Left forelimb (tissue), 1 donor: ENCODE results near the gene OR5K2.

Source experiments
- DNase-seq: peaks from one replicate; pipeline ENCODE4 v3.0.0-alpha.2; 2018; ENCODE audit warnings: low spot score

OR5K2 gene

DNA sequence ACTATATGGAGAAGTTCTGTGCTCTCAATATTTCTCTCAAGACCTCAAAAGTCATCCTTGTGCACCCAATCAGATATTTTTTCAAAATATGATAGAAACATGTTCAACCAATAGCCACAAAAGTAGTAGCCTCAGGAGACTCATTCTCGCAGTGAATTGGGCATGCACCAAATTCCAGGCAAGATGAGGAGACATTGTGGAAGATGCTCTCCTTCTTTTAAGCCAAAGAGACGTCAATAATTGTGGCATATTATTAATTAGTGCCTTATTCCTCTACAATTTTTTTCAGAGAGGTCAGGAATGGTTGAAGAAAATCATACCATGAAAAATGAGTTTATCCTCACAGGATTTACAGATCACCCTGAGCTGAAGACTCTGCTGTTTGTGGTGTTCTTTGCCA, at the start of gene OR5K2:
Gene OR5K2 (plus strand): TSS at position 301 of the 400 bp plus-strand sequence. CDS start 0 bp downstream, at position 301.
- DNase-seq, result no peak

- DNase-seq, result no peak
Observed at GRCh38 chr3:98449606-98450193, 47.8 kb upstream of the OR5K2 start.

- DNase-seq, result no peak
Observed at GRCh38 chr3:98450372-98450771, 47.1 kb upstream of the OR5K2 start.

- no peak for DNase-seq
Observed at GRCh38 chr3:98453827-98454226, 43.7 kb upstream of the OR5K2 start.

DNA sequence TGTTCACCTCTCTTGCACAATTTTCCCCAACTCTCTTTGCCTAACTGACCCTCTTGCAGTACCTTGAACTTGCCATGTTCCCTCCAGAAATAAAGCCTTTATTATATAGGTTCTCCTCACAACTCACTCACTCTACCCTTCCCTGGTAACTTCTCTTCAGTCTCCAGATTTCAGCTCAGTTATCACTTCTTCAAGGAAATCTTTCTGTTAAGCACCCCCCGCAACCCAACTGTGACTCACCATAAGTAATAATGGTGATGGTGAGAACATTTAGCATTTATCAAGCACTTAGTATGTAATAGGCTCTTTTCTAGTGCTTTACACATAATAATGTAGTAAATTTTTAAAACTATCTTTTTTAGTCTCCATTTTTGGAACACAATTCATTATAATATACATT, 42.6 kb upstream of the OR5K2 start:
- DNase-seq, result no peak

GRCh38 chr3:98457543-98457942, 39.9 kb upstream of the OR5K2 start:
- DNase-seq, result no peak

DNA sequence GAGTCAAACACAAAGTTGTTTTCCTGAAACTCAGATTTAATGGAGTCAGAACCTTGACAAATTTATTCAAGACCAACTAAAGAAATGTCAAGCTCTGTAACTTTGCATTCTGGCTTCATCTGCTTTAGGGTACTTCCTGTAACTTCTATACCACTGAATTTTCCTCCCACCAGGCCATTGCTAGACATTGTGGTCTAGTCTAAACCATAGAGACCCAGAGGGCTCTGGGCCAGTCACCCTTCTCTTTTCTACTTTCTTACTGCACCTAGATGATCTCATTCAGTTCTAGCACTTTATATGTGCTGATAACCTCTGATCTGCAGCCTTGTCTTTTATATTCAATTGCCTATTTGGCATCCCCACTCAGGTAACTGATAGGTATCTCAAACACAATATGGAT, 37.3 kb upstream of the OR5K2 start:
- no peak for DNase-seq

DNA sequence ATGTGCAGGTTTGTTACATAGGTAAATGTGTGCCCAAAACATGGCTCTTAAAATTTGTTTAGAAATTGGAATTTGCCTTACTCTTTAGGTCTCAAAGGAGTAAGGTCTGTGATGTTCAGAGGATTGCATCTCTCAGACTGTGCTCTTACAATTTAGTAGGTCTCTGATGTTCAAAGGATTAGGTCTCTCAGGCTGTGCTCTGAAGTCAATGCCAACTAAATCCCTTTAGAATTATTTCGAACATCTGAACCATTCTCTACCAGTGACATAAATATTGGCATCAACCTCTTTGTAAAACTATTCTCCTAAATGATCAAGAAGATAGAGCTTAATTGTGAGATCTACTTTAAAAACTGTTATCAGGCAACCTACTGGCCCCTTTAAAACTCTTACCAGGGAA, 34.6 kb upstream of the OR5K2 start, which contains the start of gene OR5K1:
Gene OR5K1 (plus strand): TSS at position 301 of the 400 bp plus-strand sequence. CDS start 6,376 bp downstream, outside the sequence.
- no peak for DNase-seq

DNA sequence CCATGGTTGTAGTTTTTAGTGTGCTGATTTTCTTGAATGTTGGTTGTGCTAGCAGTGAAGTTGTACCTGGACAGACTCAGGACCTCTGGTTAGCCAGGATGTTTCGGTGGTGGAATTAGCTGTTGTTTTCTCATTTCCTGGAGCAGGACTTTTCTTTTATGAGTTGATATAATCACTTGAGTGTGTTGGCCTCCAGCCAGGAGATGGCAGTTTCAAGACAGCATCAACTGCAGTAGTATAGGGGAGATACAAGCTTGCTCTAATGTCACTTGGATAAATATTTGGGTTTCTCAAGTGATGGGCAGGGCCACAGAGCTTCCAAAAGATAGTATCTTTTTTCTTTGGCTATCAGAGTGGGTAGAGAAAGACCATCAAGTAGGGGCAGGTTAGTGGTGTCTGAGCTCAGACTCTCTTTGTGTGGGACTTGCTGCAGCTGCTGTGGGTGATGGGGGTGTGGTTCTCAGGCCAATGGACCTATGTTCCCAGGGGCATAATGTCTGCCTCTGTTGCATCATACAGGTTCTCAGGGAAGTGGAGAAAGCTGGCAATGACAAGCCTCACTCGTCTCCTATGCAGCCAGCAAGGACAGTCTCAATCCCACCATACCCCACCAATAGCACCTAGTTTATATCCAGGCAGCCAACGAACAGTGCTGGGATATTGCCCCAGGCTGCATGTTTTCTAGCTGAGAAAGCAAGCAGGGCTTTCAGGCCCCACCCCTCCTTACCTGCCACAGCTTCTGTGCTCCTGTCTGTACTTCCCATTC, 14.6 kb upstream of the OR5K2 start:
- DNase-seq, result no peak

DNA sequence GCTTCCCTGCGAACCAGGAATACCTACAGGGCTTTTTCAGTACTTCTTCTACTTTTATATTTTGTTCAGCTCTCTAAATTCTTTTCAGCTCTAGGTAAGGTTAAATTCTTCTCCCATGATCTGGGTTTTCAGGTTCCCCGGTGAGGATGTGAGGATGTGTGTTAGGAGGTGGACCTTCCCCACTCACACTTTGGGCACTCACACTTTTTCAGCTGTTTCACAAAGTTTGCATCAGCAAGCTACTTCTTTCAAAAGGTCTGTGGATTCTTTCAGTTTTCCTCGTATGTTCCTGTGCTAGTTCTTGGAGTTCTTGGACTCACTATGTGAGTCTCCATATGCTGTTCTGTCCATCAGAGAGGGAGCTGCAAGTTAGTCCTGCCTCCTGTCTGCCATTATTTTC, 13.9 kb upstream of the OR5K2 start:
- no peak for DNase-seq

- DNase-seq, result no peak
Observed at GRCh38 chr3:98500019-98500418, 2.5 kb downstream of the OR5K2 start.

DNA sequence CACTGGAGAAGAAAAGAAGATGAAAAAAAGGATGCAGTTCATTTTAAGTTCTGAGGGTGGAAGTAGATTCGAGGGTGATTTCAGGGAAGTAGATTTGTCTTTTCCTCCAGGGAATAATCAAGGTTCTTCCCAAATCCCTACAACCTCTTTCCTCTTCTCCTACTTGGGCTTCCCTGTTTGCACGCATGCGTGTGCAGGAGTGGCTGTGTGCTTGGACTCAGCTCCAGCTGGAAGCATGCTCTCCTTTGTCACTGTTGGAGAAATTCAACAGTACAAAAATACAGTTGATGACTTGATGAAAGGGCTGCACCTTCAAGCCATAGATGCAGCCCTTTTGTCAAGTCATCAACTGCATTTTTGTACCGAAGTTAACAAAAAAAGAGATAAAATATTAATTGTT, 3.8 kb downstream of the OR5K2 start:
- DNase-seq, result no peak

DNA sequence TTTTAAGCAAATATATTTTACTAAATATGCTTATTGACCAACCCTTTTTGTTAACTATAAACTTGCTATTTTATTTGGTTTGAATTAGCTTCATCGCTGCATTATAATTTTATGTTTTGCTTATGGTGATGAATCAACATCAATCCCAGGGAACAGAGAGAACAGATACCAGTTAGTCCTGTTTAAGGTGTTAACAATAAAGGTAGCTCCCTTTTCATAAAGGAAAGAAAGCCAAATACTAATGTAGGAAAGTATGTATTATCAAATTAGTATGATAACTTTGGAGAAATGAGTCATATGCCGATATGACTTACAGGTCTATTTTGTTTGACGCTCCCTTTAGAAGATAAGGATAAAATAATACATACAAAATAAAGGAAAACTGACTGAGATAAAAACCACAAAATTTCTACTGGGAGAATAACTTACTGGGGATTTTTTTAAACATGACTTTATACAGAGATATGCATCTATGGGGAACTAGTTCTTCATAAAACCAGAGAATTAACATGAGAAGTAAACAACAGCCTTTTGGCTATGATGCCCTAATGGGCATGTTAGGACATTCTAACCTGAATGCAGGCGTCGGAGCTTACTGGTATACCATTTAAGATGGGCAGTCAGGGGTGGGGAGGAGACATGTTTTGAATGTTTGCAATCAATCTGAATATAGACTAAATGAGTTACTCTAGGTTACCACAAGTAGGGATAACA, 4.5 kb downstream of the OR5K2 start:
- no peak for DNase-seq

- DNase-seq, result no peak
Observed at GRCh38 chr3:98504539-98504938, 7.1 kb downstream of the OR5K2 start.

DNA sequence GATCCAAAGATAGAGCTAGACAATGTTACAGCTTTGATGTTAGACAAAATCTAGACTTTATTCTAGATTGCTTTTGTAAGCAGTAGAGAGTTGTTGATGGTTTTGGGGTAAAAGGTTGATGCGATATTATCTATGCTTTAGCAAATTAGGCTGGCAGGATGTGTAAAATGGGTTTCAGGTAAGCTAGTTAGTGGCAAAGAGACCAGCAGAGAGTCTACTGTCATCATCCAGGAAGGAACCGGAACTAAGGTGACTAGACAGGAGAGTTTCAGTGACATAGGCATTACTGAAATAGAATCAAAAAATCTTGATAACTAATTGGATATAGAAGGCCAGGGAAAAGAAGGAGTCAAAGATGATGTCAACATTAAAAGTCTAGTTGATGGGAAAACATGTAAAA, 11.1 kb downstream of the OR5K2 start:
- DNase-seq, result no peak

DNA sequence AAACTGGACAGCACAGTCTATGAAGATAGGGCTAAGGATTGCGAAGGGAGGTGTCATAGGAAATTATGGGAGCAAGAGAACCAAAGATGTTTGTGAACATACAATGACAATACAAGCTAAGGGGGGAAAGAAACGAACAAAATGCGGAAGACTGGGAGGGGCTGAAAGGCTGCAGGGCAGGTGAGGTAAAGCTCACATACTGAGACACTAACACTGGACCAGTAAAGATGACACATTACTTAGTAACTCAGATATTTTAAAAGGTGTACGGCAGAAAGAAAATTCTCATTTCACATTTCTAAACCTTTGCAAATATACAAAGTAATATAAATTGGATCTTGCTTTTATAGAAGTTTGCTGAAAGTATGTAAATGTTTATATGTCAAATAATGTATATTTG, 15.1 kb downstream of the OR5K2 start:
- no peak for DNase-seq

DNA sequence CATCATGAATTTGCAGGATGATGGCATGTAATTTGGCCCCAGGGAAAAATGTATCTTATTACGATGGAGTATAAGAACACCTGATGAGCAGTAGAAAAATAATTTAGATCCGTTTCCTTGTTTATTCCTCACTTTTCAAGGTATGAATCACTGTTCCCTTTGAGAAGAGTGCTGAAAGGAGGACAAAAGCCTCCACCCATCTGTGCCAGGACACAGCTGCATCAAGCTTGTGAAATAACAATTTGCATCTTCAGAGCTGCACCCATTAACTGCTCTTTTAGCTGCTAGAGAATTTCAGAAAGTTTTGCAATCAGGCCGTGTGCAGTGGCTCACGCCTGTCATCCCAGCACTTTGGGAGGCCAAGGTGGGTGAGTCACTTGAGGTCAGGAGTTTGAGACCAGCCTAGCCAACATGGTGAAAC, 15.6 kb downstream of the OR5K2 start:
- DNase-seq, result no peak

DNA sequence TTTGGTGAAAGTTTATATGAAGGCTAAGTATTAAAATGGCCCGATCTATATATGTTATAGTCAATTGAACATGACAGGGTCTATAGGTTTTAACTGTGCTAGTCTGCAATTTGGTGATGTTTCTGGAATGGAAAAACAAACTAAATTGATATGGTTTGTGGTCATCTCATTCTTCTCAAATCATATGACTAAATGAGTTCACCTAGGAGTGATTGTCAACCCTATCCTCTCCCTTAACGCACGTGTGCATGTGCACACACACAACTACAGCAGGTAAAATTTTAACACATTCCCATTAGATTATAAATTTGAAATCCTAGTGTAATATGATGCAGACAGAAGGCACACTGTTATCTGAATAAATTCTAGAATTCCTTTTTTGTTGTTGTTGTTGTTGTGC, 16.3 kb downstream of the OR5K2 start:
- DNase-seq, result no peak

- no peak for DNase-seq
Observed at GRCh38 chr3:98514948-98515347, 17.5 kb downstream of the OR5K2 start.

- DNase-seq, result no peak
Observed at GRCh38 chr3:98518816-98519215, 21.3 kb downstream of the OR5K2 start.

GRCh38 chr3:98519351-98519750, 21.9 kb downstream of the OR5K2 start:
- DNase-seq, result no peak

GRCh38 chr3:98521897-98522543, 24.5 kb downstream of the OR5K2 start:
- DNase-seq, result peak; percentile 68
